ENCODE measurements around the gene CSNK1G1.

Gene CSNK1G1

GRCh38 chr15:64289550-64289949 lies 66.4 kb downstream of the CSNK1G1 start:
- no peak overlapping the region for H3K4me2 ChIP-seq (ENCODE audit: low read length)
- H3F3A ChIP-seq (ENCODE audit: control insufficient read depth, insufficient read depth), result 0 out of 2 replicates have a peak, but pooled peaks cover 5% of the 10 kb centered on the region
- H3K4me3 ChIP-seq (ENCODE audit: low read length), result no peak overlapping the region
- H3K27ac ChIP-seq (ENCODE audit: low read depth, low read length), result no peak overlapping the region
- TF ChIP-seq EZH2phosphoT487 (IDR thresholded peaks at IDR 0.05; ENCODE audit: borderline replicate concordance, low read length) (no peak), CTCF (IDR thresholded peaks at IDR 0.05; ENCODE audit: low read depth, low read length, poor library complexity, severe bottlenecking) (no peak)
- H3K9me2 ChIP-seq (replicated peaks; ENCODE audit: control insufficient read depth, low read length), result no peaks in the 10 kb centered on the region
- no peaks in the 10 kb centered on the region for H4K20me1 ChIP-seq (ENCODE audit: control insufficient read depth, insufficient read depth, low read depth, low read length)
- H3K79me2 ChIP-seq (ENCODE audit: control insufficient read depth, low read length), result peaks cover 36% of the 10 kb centered on the region
- H3K9me3 ChIP-seq (ENCODE audit: control insufficient read depth, insufficient read depth, low read length), result no peaks in the 10 kb centered on the region
- H3K27me3 ChIP-seq (ENCODE audit: control insufficient read depth, low read length), result no peaks in the 10 kb centered on the region
- peaks cover 8% of the 10 kb centered on the region for H3K4me1 ChIP-seq (ENCODE audit: control insufficient read depth, low read length)
- no peaks in the 10 kb centered on the region for H3K36me3 ChIP-seq (ENCODE audit: control insufficient read depth, low read length)

GRCh38 chr15:64288999-64289398 lies 67.0 kb downstream of the CSNK1G1 start:
- Histone ChIP-seq H3F3A (ENCODE audit: control insufficient read depth, insufficient read depth) (0 out of 2 replicates have a peak, but pooled peaks cover 5% of the 10 kb centered on the region), H3K4me2 (ENCODE audit: low read length) (no peak overlapping the region), H4K20me1 (ENCODE audit: control insufficient read depth, insufficient read depth, low read depth, low read length) (no peaks in the 10 kb centered on the region), H3K36me3 (ENCODE audit: control insufficient read depth, low read length) (no peaks in the 10 kb centered on the region), H3K79me2 (ENCODE audit: control insufficient read depth, low read length) (peaks cover 36% of the 10 kb centered on the region), H3K9me3 (ENCODE audit: control insufficient read depth, insufficient read depth, low read length) (no peaks in the 10 kb centered on the region), H3K9me2 (replicated peaks; ENCODE audit: control insufficient read depth, low read length) (no peaks in the 10 kb centered on the region), H3K4me1 (ENCODE audit: control insufficient read depth, low read length) (peaks cover 8% of the 10 kb centered on the region), H3K27me3 (ENCODE audit: control insufficient read depth, low read length) (no peaks in the 10 kb centered on the region), H3K27ac (ENCODE audit: low read depth, low read length) (no peak overlapping the region), H3K4me3 (ENCODE audit: low read length) (no peak overlapping the region)
- TF ChIP-seq EZH2phosphoT487 (IDR thresholded peaks at IDR 0.05; ENCODE audit: borderline replicate concordance, low read length) (no peak), CTCF (IDR thresholded peaks at IDR 0.05; ENCODE audit: low read depth, low read length, poor library complexity, severe bottlenecking) (no peak)

- no peak for TF ChIP-seq CTCF (IDR thresholded peaks at IDR 0.05; ENCODE audit: low read depth, low read length, poor library complexity, severe bottlenecking)
- no peak for TF ChIP-seq EZH2phosphoT487 (IDR thresholded peaks at IDR 0.05; ENCODE audit: borderline replicate concordance, low read length)
- peaks cover 36% of the 10 kb centered on the region for H3K79me2 ChIP-seq (ENCODE audit: control insufficient read depth, low read length)
- H3K4me1 ChIP-seq (ENCODE audit: control insufficient read depth, low read length), result peaks cover 8% of the 10 kb centered on the region
- H3K4me2 ChIP-seq (ENCODE audit: low read length), result no peak overlapping the region
- H3F3A ChIP-seq (ENCODE audit: control insufficient read depth, insufficient read depth), result 0 out of 2 replicates have a peak, but pooled peaks cover 5% of the 10 kb centered on the region
- no peaks in the 10 kb centered on the region for H4K20me1 ChIP-seq (ENCODE audit: control insufficient read depth, insufficient read depth, low read depth, low read length)
- H3K4me3 ChIP-seq (ENCODE audit: low read length), result no peak overlapping the region
- no peaks in the 10 kb centered on the region for H3K9me3 ChIP-seq (ENCODE audit: control insufficient read depth, insufficient read depth, low read length)
- no peaks in the 10 kb centered on the region for H3K36me3 ChIP-seq (ENCODE audit: control insufficient read depth, low read length)
- H3K27me3 ChIP-seq (ENCODE audit: control insufficient read depth, low read length), result no peaks in the 10 kb centered on the region
- no peak overlapping the region for H3K27ac ChIP-seq (ENCODE audit: low read depth, low read length)
- H3K9me2 ChIP-seq (replicated peaks; ENCODE audit: control insufficient read depth, low read length), result no peaks in the 10 kb centered on the region
These were observed 67.4 kb downstream of the CSNK1G1 start for GRCh38 chr15:64288577-64288976.
